Measurements from ENCODE around the gene LPO. TPM values are rescaled to one million over a fixed set of nuclear protein-coding genes. Genes with fewer than 3 reads are reported as not detected.

The LPO gene
- total RNA-seq, 1 donor from 2014 or later = not detected

DNA sequence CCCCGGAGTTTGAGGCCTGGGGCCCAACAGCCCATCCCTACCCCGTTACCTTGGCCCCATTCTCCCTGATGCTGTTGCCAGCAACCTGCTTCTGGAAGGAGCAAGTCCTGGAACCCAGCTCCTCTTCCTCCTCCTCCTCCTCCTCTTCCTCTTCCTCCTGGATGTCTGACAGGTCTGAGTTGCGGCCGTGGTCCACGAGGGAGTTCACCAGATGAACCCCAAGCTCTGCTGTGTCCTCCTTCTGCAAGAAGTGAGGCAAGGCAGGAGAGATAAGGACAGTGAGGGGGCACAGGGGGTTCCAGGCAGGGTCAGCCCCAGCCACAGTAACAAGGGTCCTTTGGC is 71.5 kb downstream of the LPO start:
- no peaks in the 10 kb centered on the region for H3K4me1 Mint-ChIP-seq

DNA sequence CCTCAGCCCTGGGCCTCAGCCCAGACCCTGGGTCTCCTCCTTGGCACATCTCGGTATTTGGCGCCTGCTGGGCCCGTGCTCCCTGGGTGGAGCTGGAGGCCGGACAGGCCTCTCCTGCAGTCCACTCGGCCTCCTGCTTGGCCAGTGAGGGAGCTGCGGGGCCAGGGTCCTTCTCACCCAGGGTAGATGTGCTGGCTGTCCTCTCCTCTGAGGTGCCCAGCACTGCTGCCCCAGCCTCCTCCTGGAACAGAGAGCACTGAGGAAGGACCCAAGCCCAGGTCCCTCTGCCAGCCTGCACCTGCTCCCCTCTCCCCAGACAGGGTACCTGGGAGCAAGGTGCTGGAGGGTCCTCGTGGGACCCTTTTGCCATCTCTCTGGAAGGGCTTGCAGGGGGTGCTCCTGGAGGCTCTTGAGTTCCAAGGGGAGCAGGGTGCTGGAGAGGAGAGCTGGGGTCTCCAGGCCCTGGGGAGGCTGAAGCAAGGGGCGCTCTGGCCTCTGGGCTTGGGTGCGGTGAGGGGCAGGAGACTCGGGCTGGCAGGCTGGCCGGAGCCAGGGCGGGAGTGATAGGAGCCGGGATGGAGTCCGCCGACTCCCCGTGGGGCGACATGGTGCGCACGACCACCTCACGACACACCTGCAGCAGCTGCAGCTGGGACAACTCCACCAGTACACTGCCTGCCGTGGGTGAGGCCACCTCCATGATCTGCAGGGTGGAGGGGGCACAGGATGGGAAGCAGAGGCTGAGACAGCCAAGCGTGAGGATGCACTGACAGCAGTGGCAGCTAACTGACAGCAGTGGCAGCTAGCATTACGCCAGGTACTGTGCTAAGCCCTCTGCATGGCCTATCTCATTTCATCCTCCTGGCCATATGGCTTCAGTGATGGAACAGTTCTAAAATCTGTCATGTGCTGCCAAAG is 72.4 kb downstream of the LPO start:
- ATAC-seq (ENCODE audit: low read depth) (no peak), DNase-seq (no peak)
- intact Hi-C loops (cut with micrococcal nuclease) = no loop called here
- H3K27ac Mint-ChIP-seq = no peak overlapping the region
- ChIA-PET CTCF (no interaction called here), POLR2A (interaction anchor here (27.9 kb wide), 1 partner anchor 28 kb away, joined by 3007 read pairs; no protein-coding TSS in a partner anchor)
- H3K4me1 Mint-ChIP-seq = no peaks in the 10 kb centered on the region
- H3K36me3 Mint-ChIP-seq (ENCODE audit: low read depth) = no peaks in the 10 kb centered on the region
- TF ChIP-seq, protein P1, sequence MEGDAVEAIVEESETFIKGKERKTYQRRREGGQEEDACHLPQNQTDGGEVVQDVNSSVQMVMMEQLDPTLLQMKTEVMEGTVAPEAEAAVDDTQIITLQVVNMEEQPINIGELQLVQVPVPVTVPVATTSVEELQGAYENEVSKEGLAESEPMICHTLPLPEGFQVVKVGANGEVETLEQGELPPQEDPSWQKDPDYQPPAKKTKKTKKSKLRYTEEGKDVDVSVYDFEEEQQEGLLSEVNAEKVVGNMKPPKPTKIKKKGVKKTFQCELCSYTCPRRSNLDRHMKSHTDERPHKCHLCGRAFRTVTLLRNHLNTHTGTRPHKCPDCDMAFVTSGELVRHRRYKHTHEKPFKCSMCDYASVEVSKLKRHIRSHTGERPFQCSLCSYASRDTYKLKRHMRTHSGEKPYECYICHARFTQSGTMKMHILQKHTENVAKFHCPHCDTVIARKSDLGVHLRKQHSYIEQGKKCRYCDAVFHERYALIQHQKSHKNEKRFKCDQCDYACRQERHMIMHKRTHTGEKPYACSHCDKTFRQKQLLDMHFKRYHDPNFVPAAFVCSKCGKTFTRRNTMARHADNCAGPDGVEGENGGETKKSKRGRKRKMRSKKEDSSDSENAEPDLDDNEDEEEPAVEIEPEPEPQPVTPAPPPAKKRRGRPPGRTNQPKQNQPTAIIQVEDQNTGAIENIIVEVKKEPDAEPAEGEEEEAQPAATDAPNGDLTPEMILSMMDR (IDR thresholded peaks at IDR 0.05) = no peak
- H3K4me3 Mint-ChIP-seq = no peak overlapping the region
- H3K9me3 Mint-ChIP-seq = no peaks in the 10 kb centered on the region
- no peaks in the 10 kb centered on the region for H3K27me3 Mint-ChIP-seq

More for the DNA sequence above, 71.5 kb downstream of the LPO start:
- Mint-ChIP-seq H3K36me3 (ENCODE audit: low read depth) (no peaks in the 10 kb centered on the region), H3K27me3 (no peaks in the 10 kb centered on the region), H3K4me3 (no peak overlapping the region), H3K9me3 (no peaks in the 10 kb centered on the region), H3K27ac (no peak overlapping the region)
- TF ChIP-seq, protein P1 (IDR thresholded peaks at IDR 0.05) = no peak
- intact Hi-C loops (cut with micrococcal nuclease) = no loop called here
- no peak for DNase-seq
- ChIA-PET POLR2A (interaction anchor here (1.5 kb wide), 1 partner anchor 42 kb away, joined by 4 read pairs; the partner anchor contains the start of gene SUPT4H1), CTCF (no interaction called here)
- no peak for ATAC-seq (ENCODE audit: low read depth)

DNA sequence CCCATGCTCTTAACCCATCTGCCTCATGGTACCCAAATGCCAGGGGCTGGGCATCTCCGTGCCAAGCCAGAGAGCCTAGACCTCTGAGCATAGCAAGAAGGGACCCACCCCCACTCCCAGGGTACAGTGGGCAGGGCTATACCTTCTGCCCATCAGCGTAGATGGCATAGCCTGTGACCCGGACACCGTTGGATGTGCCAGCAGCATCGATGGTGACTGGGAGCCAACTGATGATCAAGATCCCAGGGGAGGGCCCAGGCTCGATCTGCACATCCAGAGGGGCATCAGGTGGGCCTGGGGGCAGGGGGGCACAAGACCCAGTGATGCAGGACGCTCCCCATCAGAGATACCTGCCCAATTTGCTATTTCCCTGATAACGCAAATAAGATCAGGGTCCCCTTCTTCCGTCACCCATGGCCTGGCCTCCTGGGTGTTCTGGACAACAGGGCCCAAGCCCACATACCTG is 73.1 kb downstream of the LPO start:
- CTCF ChIA-PET = no interaction called here
- ATAC-seq (ENCODE audit: low read depth) = no peak
- TF ChIP-seq, protein P1 (IDR thresholded peaks at IDR 0.05) = no peak
- Mint-ChIP-seq H3K9me3 (no peaks in the 10 kb centered on the region), H3K36me3 (ENCODE audit: low read depth) (no peaks in the 10 kb centered on the region), H3K4me1 (no peaks in the 10 kb centered on the region), H3K4me3 (no peak overlapping the region), H3K27ac (no peak overlapping the region), H3K27me3 (no peaks in the 10 kb centered on the region)
- POLR2A ChIA-PET = interaction anchor here (27.9 kb wide), 1 partner anchor 28 kb away, joined by 3007 read pairs; no protein-coding TSS in a partner anchor
- DNase-seq = no peak
- intact Hi-C loops (cut with micrococcal nuclease) = no loop called here

DNA sequence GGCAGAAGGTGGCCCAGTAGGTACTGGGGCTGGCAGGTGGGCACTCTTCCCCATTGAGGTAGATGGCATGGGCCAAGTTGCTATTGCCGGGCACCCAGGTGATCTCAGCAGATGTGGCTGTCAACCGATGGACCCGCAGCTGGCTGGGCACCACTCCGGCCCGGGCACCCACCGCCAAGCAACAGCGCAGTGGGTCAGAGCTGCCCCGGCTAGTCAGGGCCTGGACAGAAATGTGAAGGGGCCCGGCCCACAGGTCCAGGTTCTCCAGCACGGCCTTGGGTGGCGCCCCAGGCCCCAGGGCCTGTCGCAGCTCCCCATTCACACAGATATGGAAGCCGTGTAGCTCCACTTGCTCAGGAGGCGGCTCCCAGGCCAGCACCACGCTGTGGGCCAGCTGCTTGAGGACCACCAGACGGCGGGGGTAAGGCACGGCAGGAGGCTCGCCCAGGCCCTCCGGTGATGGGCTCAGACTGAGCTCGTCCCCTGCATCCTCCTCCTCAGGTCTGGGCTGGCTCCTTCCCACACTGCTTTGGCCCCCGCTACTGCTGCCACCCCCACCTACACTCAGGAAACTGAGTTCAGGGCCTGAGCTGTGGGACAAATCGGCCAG is 73.7 kb downstream of the LPO start:
- Mint-ChIP-seq H3K4me1 (peaks cover 2% of the 10 kb centered on the region), H3K36me3 (ENCODE audit: low read depth) (no peaks in the 10 kb centered on the region), H3K9me3 (no peaks in the 10 kb centered on the region), H3K4me3 (no peak overlapping the region), H3K27ac (no peak overlapping the region), H3K27me3 (no peaks in the 10 kb centered on the region)
- CTCF ChIA-PET = interaction anchor here (0.9 to 1.4 kb wide), 2 partner anchors 33 to 106 kb away, joined by 3 to 6 read pairs; no protein-coding TSS in a partner anchor
- no peak for ATAC-seq (ENCODE audit: low read depth)
- TF ChIP-seq, protein P1 (IDR thresholded peaks at IDR 0.05) = no peak
- no peak for DNase-seq
- intact Hi-C loops (cut with micrococcal nuclease) = no loop called here
- POLR2A ChIA-PET = interaction anchor here (27.9 kb wide), 1 partner anchor 27 kb away, joined by 3007 read pairs; no protein-coding TSS in a partner anchor

DNA sequence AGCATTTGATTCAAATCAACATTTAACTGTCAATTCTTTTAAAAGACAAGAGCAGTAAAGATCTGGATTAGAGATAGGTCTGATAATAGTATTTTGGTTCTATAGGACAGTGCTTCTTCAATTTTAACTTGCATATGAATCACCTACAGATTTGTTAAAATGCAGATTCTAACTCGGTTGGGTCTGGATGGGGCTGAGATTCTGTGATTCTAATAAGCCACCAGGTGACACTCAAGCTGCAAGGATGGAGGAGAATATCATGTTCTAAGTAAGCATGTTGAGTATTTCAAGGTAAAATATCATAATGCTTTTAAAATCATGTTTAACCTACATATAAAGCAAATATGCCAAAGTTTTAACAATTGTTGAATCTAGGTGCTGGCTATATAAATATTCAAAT is 74.4 kb downstream of the LPO start:
- TF ChIP-seq, protein P1 (IDR thresholded peaks at IDR 0.05) = no peak
- intact Hi-C loops (cut with micrococcal nuclease) = no loop called here
- Mint-ChIP-seq H3K4me1 (peaks cover 9% of the 10 kb centered on the region), H3K36me3 (ENCODE audit: low read depth) (no peaks in the 10 kb centered on the region), H3K27me3 (no peaks in the 10 kb centered on the region), H3K4me3 (no peak overlapping the region), H3K27ac (no peak overlapping the region), H3K9me3 (no peaks in the 10 kb centered on the region)
- CTCF ChIA-PET = interaction anchor here (0.9 to 2.8 kb wide), 4 partner anchors 9 to 692 kb away, joined by 3 to 12 read pairs (median 4); no protein-coding TSS in a partner anchor
- DNase-seq (no peak), ATAC-seq (ENCODE audit: low read depth) (no peak)
- POLR2A ChIA-PET = interaction anchor here (1.4 to 27.9 kb wide), 2 partner anchors 15 to 26 kb away, joined by 6 to 3007 read pairs; no protein-coding TSS in a partner anchor

Data from activated B cell treated with CpG ODN at 0.5 μM for 24 hours (primary cell).